ENCODE measurements around the gene CRELD2. TPM values are rescaled to one million over a fixed set of nuclear protein-coding genes. Genes with fewer than 3 reads are reported as not detected.

Gene CRELD2
- total RNA-seq, 1 donor from 2014 or later: 42.7 TPM

DNA sequence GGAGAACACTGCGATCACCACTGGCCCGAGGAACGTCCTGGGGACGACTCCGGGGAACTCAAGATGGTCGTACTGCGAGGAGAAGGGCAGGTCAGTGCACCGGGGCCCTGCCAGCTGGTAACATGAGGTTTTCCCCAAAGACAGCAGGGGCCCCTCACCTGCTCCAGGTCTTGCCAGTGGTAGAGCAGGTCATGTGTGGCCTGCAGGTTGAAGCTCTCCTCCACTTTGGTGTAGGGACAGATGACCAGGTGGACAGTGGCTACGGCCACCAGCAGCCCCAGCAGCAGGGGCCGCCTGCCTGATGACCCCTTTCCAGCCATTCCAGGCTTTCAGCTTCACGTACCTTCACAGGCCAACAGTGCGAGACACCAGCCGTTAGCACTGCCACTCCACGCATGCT is 5.0 kb upstream of the CRELD2 start:
- no peak overlapping the region for H3K27ac ChIP-seq
- ATAC-seq (no peak), DNase-seq (peak; percentile 43)
- H3K36me3 ChIP-seq: peaks cover 46% of the 10 kb centered on the region
- no peak overlapping the region for H3K4me3 ChIP-seq
- H3K4me1 ChIP-seq: peaks cover 12% of the 10 kb centered on the region
- intact Hi-C loops (cut with DNase I): no loop called here
- H3K27me3 ChIP-seq (ENCODE audit: low read depth): no peaks in the 10 kb centered on the region
- TF ChIP-seq, protein P1, sequence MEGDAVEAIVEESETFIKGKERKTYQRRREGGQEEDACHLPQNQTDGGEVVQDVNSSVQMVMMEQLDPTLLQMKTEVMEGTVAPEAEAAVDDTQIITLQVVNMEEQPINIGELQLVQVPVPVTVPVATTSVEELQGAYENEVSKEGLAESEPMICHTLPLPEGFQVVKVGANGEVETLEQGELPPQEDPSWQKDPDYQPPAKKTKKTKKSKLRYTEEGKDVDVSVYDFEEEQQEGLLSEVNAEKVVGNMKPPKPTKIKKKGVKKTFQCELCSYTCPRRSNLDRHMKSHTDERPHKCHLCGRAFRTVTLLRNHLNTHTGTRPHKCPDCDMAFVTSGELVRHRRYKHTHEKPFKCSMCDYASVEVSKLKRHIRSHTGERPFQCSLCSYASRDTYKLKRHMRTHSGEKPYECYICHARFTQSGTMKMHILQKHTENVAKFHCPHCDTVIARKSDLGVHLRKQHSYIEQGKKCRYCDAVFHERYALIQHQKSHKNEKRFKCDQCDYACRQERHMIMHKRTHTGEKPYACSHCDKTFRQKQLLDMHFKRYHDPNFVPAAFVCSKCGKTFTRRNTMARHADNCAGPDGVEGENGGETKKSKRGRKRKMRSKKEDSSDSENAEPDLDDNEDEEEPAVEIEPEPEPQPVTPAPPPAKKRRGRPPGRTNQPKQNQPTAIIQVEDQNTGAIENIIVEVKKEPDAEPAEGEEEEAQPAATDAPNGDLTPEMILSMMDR (IDR thresholded peaks at IDR 0.05): no peak
- H3K9me3 ChIP-seq: no peaks in the 10 kb centered on the region

DNA sequence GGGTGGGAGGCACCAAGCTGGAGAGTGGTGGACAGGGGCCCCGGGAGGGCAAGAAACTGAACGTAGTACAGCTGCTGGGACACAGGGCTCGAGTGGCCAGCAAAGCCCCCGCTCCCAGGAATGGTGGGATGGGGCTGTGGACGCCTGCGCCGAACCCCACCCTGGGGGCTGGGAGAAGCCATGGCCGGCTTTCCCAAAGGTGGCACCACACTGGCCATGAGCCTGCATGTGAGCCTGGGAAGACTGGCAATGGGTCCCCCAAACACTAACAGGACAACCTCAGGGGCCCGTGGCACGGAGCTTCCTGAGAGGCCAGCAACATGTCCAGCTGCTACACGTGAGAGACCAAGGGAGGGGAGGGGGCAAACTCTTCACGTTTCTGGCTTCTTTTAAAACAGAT is 4.2 kb upstream of the CRELD2 start:
- intact Hi-C loops (cut with DNase I): no loop called here
- H3K4me3 ChIP-seq: no peak overlapping the region
- H3K36me3 ChIP-seq: peaks cover 38% of the 10 kb centered on the region
- H3K4me1 ChIP-seq: peaks cover 17% of the 10 kb centered on the region
- H3K27me3 ChIP-seq (ENCODE audit: low read depth): no peaks in the 10 kb centered on the region
- ATAC-seq (no peak), DNase-seq (peak; percentile 37)
- H3K9me3 ChIP-seq: no peaks in the 10 kb centered on the region
- H3K27ac ChIP-seq: no peak overlapping the region
- TF ChIP-seq, protein P1 (IDR thresholded peaks at IDR 0.05): no peak

DNA sequence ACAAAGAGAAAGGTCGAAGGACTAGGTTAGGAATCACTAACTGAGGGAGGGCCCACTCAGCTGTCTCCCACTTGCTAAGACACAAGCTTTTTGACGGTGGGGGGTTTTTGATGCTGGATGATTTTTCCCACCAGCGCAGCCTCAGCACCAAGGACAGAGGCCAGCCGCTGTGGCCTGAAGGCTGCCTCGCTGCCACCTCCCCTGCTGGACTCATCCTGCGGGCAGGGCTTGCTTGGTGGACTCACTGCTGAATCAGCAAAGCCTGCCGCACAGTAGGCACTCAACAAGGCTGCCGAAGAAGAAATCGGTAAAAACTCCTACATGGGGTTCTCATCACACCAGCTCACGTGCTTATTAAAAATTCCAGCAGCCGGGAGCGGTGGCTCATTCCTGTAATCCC is 2.8 kb upstream of the CRELD2 start:
- intact Hi-C loops (cut with DNase I): no loop called here
- no peak overlapping the region for H3K27ac ChIP-seq
- H3K4me3 ChIP-seq: no peak overlapping the region
- TF ChIP-seq, protein P1 (IDR thresholded peaks at IDR 0.05): no peak
- H3K9me3 ChIP-seq: no peaks in the 10 kb centered on the region
- ATAC-seq: no peak
- no peak for DNase-seq
- peaks cover 23% of the 10 kb centered on the region for H3K4me1 ChIP-seq
- H3K36me3 ChIP-seq: peaks cover 32% of the 10 kb centered on the region
- H3K27me3 ChIP-seq (ENCODE audit: low read depth): no peaks in the 10 kb centered on the region

DNA sequence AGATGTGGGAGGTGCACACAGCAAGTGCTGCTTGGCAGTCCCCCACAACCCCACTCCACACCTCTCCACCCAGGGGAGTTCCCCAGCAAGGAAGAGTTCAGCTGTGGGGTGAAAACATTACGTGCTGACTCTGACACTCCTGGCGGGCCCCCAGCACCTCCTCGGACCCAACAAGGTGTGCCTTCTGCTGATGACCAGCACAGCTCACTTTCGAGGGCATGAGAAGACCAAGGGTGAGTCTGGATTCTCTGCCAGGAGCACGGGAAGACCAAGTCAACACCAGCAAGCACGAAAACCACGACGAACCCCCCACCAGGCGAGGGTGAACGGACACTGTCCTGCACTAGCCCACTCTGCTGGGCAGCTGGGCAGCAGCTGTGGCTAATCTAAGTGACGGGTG is 1.6 kb upstream of the CRELD2 start:
- TF ChIP-seq, protein P1 (IDR thresholded peaks at IDR 0.05): no peak
- peaks cover 37% of the 10 kb centered on the region for H3K36me3 ChIP-seq
- no peaks in the 10 kb centered on the region for H3K27me3 ChIP-seq (ENCODE audit: low read depth)
- H3K4me1 ChIP-seq: peaks cover 23% of the 10 kb centered on the region
- H3K4me3 ChIP-seq: peak overlapping the region; percentile 90
- DNase-seq (peak; percentile 41), ATAC-seq (no peak)
- H3K9me3 ChIP-seq: no peaks in the 10 kb centered on the region
- peak overlapping the region; percentile 97 for H3K27ac ChIP-seq
- intact Hi-C loops (cut with DNase I): no loop called here

DNA sequence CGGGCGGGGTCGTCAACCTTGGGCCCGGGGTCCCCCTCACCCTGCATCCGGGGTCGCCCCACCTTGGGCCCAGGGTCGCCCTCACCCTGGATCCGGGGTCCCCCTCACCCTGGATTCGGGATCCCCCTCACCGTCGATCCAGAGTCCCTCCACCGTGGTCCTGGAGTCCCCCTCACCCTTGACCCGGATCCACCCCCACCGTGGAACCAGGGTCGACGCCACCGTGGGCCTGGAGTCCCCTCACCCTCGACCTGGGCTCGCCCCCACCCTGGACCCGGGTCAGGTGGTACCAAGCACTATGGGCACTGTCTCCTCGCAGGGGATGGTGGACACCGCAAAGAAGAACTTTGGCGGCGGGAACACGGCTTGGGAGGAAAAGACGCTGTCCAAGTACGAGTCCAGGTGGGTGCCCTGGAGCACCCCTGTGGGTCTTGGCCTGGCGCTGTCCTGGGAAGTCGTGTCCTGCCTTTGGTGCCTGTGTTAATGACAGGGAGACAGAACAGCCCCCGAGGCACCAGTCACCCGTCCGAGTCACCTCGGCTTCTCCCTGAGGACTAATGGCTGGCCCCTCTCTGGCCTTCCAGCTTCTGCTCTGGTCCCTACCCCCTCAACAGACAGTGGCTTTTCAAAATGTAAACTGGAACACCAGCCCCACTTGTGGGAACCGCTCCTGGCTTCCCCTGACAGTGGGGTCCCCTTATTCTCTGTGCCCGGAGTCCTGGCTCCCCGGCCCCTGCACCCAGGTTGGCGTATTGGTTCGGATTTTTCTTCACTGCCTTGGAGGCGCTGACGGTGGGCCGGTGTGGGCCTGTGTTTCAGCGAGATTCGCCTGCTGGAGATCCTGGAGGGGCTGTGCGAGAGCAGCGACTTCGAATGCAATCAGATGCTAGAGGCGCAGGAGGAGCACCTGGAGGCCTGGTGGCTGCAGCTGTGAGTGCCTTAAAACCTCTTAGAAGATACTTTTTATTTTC is 762 bp downstream of the CRELD2 start:
- peaks cover 32% of the 10 kb centered on the region for H3K36me3 ChIP-seq
- ATAC-seq (no peak), DNase-seq (peak; percentile 39)
- peaks cover 23% of the 10 kb centered on the region for H3K4me1 ChIP-seq
- TF ChIP-seq, protein P1 (IDR thresholded peaks at IDR 0.05): no peak
- intact Hi-C loops (cut with DNase I): no loop called here
- no peaks in the 10 kb centered on the region for H3K9me3 ChIP-seq
- peak overlapping the region; percentile 97 for H3K27ac ChIP-seq
- peak overlapping the region; percentile 90 for H3K4me3 ChIP-seq
- no peaks in the 10 kb centered on the region for H3K27me3 ChIP-seq (ENCODE audit: low read depth)

Measured in lower lobe of right lung (tissue), 2 donors.